Measurements from ENCODE around the gene TTC19. TPM values are rescaled to one million over a fixed set of nuclear protein-coding genes. Genes with fewer than 3 reads are reported as not detected.
"Not testable (repeated sequence)": the region's sequence is repeated elsewhere in the genome, so short reads cannot be mapped to it uniquely, and the experiment has no call there.

TTC19 gene
- total RNA-seq, 1 donor from 2014 or later: 35.9 TPM

DNA sequence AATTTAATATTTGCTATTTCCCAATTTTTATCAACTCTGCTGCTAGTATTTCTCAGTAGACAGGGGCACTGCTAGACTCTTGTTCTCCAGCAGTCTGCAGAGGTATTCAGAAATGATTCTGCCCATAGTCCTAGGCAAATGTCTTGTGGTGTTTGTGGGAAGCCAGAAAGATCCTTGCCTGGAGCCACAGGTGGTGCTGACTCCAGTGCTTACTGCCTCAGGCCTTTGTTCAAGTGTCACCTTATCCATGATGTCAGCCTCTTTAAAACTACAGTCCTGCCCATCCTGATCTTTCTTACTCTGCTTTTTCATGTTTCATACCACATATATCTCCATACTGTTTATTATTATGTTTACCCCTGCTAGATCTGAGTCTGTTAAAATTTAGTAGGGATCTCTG is 26.6 kb upstream of the TTC19 start:
- H3K27ac Mint-ChIP-seq (ENCODE audit: unreplicated experiment): no peak overlapping the region
- peaks cover 4% of the 10 kb centered on the region for H3K27me3 Mint-ChIP-seq (ENCODE audit: unreplicated experiment)
- H3K9me3 Mint-ChIP-seq (ENCODE audit: unreplicated experiment): peaks cover 4% of the 10 kb centered on the region
- no peak overlapping the region for H3K4me3 Mint-ChIP-seq (ENCODE audit: unreplicated experiment)
- no peak for DNase-seq
- H3K36me3 Mint-ChIP-seq (ENCODE audit: unreplicated experiment): peaks cover 8% of the 10 kb centered on the region
- H3K4me1 Mint-ChIP-seq (ENCODE audit: low read depth, unreplicated experiment): peaks cover 6% of the 10 kb centered on the region
- TF ChIP-seq, protein P1, sequence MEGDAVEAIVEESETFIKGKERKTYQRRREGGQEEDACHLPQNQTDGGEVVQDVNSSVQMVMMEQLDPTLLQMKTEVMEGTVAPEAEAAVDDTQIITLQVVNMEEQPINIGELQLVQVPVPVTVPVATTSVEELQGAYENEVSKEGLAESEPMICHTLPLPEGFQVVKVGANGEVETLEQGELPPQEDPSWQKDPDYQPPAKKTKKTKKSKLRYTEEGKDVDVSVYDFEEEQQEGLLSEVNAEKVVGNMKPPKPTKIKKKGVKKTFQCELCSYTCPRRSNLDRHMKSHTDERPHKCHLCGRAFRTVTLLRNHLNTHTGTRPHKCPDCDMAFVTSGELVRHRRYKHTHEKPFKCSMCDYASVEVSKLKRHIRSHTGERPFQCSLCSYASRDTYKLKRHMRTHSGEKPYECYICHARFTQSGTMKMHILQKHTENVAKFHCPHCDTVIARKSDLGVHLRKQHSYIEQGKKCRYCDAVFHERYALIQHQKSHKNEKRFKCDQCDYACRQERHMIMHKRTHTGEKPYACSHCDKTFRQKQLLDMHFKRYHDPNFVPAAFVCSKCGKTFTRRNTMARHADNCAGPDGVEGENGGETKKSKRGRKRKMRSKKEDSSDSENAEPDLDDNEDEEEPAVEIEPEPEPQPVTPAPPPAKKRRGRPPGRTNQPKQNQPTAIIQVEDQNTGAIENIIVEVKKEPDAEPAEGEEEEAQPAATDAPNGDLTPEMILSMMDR (IDR thresholded peaks at IDR 0.05; ENCODE audit: partially characterized antibody, unreplicated experiment): no peak

DNA sequence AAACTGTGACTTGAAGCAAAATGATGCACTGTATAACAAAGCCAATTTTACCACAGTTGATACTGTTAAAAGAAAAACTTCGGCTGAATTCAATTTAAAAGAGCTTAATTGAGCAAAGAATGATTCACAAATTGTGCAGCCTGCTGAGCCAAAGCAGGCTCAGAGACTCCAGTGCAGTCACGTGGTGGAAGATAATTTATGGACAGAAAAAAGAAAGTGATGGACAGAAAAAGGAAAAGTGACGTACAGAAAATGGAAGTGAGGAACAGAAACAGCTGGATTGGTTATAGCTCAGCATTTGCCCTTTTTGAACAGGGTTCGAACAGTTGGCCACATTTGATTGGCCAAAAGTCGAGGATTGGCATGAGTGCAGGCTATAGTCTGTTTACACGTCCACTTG is 25.8 kb upstream of the TTC19 start:
- Mint-ChIP-seq H3K36me3 (ENCODE audit: unreplicated experiment) (peaks cover 9% of the 10 kb centered on the region), H3K27me3 (ENCODE audit: unreplicated experiment) (peaks cover 2% of the 10 kb centered on the region), H3K4me3 (ENCODE audit: unreplicated experiment) (no peak overlapping the region), H3K9me3 (ENCODE audit: unreplicated experiment) (peaks cover 4% of the 10 kb centered on the region), H3K27ac (ENCODE audit: unreplicated experiment) (no peak overlapping the region), H3K4me1 (ENCODE audit: low read depth, unreplicated experiment) (peaks cover 6% of the 10 kb centered on the region)
- no peak for DNase-seq
- TF ChIP-seq, protein P1 (IDR thresholded peaks at IDR 0.05; ENCODE audit: partially characterized antibody, unreplicated experiment): no peak

DNA sequence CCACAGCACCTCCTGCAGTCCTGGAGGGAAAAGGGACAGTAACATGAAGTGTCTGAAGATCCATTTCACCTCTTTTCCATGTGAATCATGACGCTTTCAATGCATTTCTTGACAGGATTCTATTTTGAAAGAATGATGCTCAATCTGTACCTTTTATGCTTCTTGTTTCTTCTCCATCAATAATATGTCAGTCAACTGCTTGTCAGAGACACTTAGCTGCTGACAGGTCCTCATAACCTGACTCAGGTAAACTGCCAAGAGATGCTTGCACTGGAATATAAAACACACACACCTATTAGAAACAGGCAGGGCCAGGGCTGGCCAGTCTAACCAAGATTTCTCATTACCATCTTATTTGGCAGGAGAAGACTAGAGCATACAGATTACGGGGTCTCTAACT is 21.7 kb upstream of the TTC19 start:
- H3K27me3 Mint-ChIP-seq (ENCODE audit: unreplicated experiment): no peaks in the 10 kb centered on the region
- peaks cover 31% of the 10 kb centered on the region for H3K36me3 Mint-ChIP-seq (ENCODE audit: unreplicated experiment)
- TF ChIP-seq, protein P1 (IDR thresholded peaks at IDR 0.05; ENCODE audit: partially characterized antibody, unreplicated experiment): no peak
- DNase-seq: no peak
- H3K4me3 Mint-ChIP-seq (ENCODE audit: unreplicated experiment): no peak overlapping the region
- peak overlapping the region; percentile 28 for H3K27ac Mint-ChIP-seq (ENCODE audit: unreplicated experiment)
- peaks cover 6% of the 10 kb centered on the region for H3K4me1 Mint-ChIP-seq (ENCODE audit: low read depth, unreplicated experiment)
- peaks cover 6% of the 10 kb centered on the region for H3K9me3 Mint-ChIP-seq (ENCODE audit: unreplicated experiment)

DNA sequence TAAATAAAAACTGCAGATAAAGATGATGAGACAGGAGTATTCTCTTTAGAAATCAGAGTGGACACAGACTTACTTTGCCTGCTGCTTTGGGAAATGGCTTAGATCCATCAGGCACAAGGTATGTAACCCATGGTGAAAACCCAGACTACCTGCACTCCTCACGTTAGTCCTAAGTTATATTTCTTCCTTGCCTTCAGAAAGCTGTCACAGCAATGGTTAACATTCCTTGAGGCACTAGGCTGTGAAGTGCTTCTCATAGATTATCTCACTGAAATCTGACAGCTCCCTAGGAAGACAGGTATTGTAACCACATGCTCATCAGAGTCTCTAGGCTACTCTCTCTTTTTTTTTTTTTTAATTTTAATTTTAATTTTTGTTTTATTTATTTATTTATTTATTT is 21.0 kb upstream of the TTC19 start:
- H3K27me3 Mint-ChIP-seq (ENCODE audit: unreplicated experiment): no peaks in the 10 kb centered on the region
- H3K9me3 Mint-ChIP-seq (ENCODE audit: unreplicated experiment): peaks cover 6% of the 10 kb centered on the region
- H3K4me1 Mint-ChIP-seq (ENCODE audit: low read depth, unreplicated experiment): peaks cover 2% of the 10 kb centered on the region
- TF ChIP-seq, protein P1 (IDR thresholded peaks at IDR 0.05; ENCODE audit: partially characterized antibody, unreplicated experiment): no peak
- no peak overlapping the region for H3K4me3 Mint-ChIP-seq (ENCODE audit: unreplicated experiment)
- H3K27ac Mint-ChIP-seq (ENCODE audit: unreplicated experiment): peak overlapping the region; percentile 28
- peaks cover 28% of the 10 kb centered on the region for H3K36me3 Mint-ChIP-seq (ENCODE audit: unreplicated experiment)
- no peak for DNase-seq

DNA sequence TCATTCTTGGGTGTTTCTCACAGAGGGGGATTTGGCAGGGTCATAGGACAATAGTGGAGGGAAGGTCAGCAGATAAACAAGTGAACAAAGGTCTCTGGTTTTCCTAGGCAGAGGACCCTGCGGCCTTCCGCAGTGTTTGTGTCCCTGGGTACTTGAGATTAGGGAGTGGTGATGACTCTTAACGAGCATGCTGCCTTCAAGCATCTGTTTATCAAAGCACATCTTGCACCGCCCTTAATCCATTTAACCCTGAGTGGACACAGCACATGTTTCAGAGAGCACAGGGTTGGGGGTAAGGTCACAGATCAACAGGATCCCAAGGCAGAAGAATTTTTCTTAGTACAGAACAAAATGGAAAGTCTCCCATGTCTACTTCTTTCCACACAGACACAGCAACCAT is 20.6 kb upstream of the TTC19 start:
- not testable (repeated sequence) for H3K27ac Mint-ChIP-seq (ENCODE audit: unreplicated experiment); H3K4me3 Mint-ChIP-seq (ENCODE audit: unreplicated experiment); H3K27me3 Mint-ChIP-seq (ENCODE audit: unreplicated experiment); H3K9me3 Mint-ChIP-seq (ENCODE audit: unreplicated experiment); H3K4me1 Mint-ChIP-seq (ENCODE audit: low read depth, unreplicated experiment); DNase-seq
- peaks cover 25% of the 10 kb centered on the region for H3K36me3 Mint-ChIP-seq (ENCODE audit: unreplicated experiment)

DNA sequence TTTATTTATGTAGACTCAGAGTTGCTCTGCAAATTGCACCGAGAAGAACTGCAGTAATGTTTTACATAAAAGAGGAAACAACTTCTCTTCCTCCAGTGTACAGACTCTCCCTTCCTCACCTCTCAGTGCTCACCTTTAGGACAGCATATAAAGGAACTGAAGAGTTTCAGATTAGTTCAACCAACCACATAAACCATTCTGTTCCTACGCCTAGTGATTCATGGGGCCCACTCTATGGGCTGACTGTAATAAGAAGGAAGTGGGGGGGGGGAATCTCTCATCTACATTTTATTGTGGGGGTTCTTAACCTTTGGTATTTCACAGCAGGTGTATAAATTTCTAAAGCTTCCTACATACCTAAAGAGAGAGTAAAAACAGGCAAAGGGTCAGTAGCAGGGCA is 18.4 kb upstream of the TTC19 start:
- Mint-ChIP-seq H3K4me3 (ENCODE audit: unreplicated experiment) (no peak overlapping the region), H3K4me1 (ENCODE audit: low read depth, unreplicated experiment) (peaks cover 2% of the 10 kb centered on the region), H3K27ac (ENCODE audit: unreplicated experiment) (no peak overlapping the region), H3K27me3 (ENCODE audit: unreplicated experiment) (no peaks in the 10 kb centered on the region), H3K9me3 (ENCODE audit: unreplicated experiment) (peaks cover 4% of the 10 kb centered on the region), H3K36me3 (ENCODE audit: unreplicated experiment) (peaks cover 25% of the 10 kb centered on the region)
- TF ChIP-seq, protein P1 (IDR thresholded peaks at IDR 0.05; ENCODE audit: partially characterized antibody, unreplicated experiment): no peak
- no peak for DNase-seq

All from glutamatergic neuron (in vitro differentiated cells).